Lung (tissue), 12 donors: ENCODE results near the gene CENPC. TPM values are rescaled to one million over a fixed set of nuclear protein-coding genes. Genes with fewer than 3 reads are reported as not detected.

Source experiments
- ATAC-seq: fragments of 200-7000 bp; cut with Tn5 transposase; one replicate; pipeline ENCODE4 v1.9.1; 2020; ENCODE audit warnings: moderate number of reproducible peaks; ENCODE audit not compliant: insufficient read depth, low FRiP score
- DNase-seq, 3 donors: peaks; one replicate each; pipeline ENCODE4 v3.0.0-alpha.2; 2013 to 2017
- H3K27ac ChIP-seq, 2 donors: one replicate each; pipeline ENCODE4 v1.5.1; 2013; ENCODE audit warnings: mild to moderate bottlenecking in 2 of 2, moderate library complexity in 2 of 2, control low read depth in 1 of 2, inconsistent platforms in 1 of 2, low read depth in 1 of 2, low read length in 1 of 2
- H3K27me3 ChIP-seq, 3 donors: one replicate each; pipeline ENCODE4 v1.5.1; 2013; ENCODE audit warnings: low read length in 2 of 3; ENCODE audit not compliant: control insufficient read depth in 3 of 3, insufficient read depth in 3 of 3
- H3K36me3 ChIP-seq, 4 donors: one replicate each; pipeline ENCODE4 v1.5.1; 2013; ENCODE audit warnings: low read length in 4 of 4, mild to moderate bottlenecking in 1 of 4, moderate library complexity in 1 of 4; ENCODE audit not compliant: control insufficient read depth in 4 of 4, insufficient read depth in 4 of 4
- H3K4me1 ChIP-seq, 5 donors: one replicate each; pipeline ENCODE4 v1.5.1; 2013; ENCODE audit warnings: low read length in 5 of 5, mild to moderate bottlenecking in 2 of 5, moderate library complexity in 1 of 5; ENCODE audit not compliant: control insufficient read depth in 5 of 5, insufficient read depth in 5 of 5
- H3K4me3 ChIP-seq: one replicate; pipeline ENCODE4 v1.5.1; 2013; ENCODE audit warnings: mild to moderate bottlenecking, control low read depth, moderate library complexity
- H3K9ac ChIP-seq, 2 donors: one replicate each; pipeline ENCODE4 v1.5.1; 2013; ENCODE audit warnings: low read length in 2 of 2, control low read depth in 1 of 2; ENCODE audit not compliant: insufficient read depth in 1 of 2
- H3K9me3 ChIP-seq, 4 donors: one replicate each; pipeline ENCODE4 v1.5.1; 2013; ENCODE audit warnings: low read length in 3 of 4, mild to moderate bottlenecking in 1 of 4, moderate library complexity in 1 of 4; ENCODE audit not compliant: control insufficient read depth in 4 of 4, insufficient read depth in 3 of 4
- WGBS, 2 donors: extraction: QIAGEN DNeasy Blood & Tissue Kit; methylation state at CpG; one replicate each; pipeline ENCODE4 v1.1.7; 2013; 5-methylcytosine and 5-hydroxymethylcytosine counted together
- polyA plus RNA-seq, 2 donors: library from polyadenylated mRNA; stranded (reverse); fragments of 200-250 nt; gene quantifications; one replicate each; pipeline ENCODE4 v1.2.1, GENCODE V29; 2013
- total RNA-seq, 2 donors: library from RNA; depleted of rRNA in 1 of 2; stranded (reverse); fragments of >200 nt in 1 of 2; gene quantifications; one replicate each; pipeline ENCODE4 v1.2.1, GENCODE V29; 2014 to 2021
- TF ChIP-seq, protein P1 (sequence below): IDR thresholded peaks from 2 replicates; pipeline ENCODE4 v1.5.1; 2012; ENCODE audit warnings: mild to moderate bottlenecking; ENCODE audit errors: control extremely low read depth, extremely low read depth
- donor health status: control.
- donor health status: control.
- donor health status: Bipolar disorder and iron deficiency.
- donor health status: healthy.
- donor health status: DM: yes; HTN: yes; CAD: no.

The CENPC gene
- total and polyA plus RNA-seq, 4 donors: 4.2 to 57.1 (median 9.8) TPM

DNA sequence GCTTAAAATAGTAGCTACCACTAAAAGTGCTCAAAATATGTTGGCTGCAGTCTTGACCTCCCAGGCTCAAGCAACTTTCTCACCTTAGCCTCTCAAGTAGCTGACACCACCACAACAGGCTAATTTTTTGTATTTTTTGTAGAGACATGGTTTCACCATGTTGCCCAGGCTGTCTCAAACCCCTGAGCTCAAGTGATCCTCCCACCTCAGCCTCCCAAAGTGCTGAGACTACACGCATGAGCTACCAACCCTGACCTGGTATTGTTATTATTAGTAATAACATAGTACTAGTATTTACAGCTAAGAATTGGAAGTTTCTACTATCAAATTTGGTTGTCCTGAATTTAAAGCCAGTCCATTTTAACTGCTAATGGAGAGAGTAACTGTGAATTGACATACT lies 31.2 kb upstream of the CENPC start:
- Histone ChIP-seq H3K27ac (no peak overlapping the region), H3K9ac (no peak overlapping the region), H3K36me3 (no peaks in the 10 kb centered on the region), H3K4me3 (no peak overlapping the region), H3K27me3 (no peaks in the 10 kb centered on the region), H3K4me1 (no peaks in the 10 kb centered on the region), H3K9me3 (no peaks in the 10 kb centered on the region)
- ATAC-seq (no peak), DNase-seq (no peak)
- TF ChIP-seq, protein P1, sequence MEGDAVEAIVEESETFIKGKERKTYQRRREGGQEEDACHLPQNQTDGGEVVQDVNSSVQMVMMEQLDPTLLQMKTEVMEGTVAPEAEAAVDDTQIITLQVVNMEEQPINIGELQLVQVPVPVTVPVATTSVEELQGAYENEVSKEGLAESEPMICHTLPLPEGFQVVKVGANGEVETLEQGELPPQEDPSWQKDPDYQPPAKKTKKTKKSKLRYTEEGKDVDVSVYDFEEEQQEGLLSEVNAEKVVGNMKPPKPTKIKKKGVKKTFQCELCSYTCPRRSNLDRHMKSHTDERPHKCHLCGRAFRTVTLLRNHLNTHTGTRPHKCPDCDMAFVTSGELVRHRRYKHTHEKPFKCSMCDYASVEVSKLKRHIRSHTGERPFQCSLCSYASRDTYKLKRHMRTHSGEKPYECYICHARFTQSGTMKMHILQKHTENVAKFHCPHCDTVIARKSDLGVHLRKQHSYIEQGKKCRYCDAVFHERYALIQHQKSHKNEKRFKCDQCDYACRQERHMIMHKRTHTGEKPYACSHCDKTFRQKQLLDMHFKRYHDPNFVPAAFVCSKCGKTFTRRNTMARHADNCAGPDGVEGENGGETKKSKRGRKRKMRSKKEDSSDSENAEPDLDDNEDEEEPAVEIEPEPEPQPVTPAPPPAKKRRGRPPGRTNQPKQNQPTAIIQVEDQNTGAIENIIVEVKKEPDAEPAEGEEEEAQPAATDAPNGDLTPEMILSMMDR: no peak
- WGBS, 2 donors: 94 to 96% methylated on average over 1 of the region's 1 CpG

DNA sequence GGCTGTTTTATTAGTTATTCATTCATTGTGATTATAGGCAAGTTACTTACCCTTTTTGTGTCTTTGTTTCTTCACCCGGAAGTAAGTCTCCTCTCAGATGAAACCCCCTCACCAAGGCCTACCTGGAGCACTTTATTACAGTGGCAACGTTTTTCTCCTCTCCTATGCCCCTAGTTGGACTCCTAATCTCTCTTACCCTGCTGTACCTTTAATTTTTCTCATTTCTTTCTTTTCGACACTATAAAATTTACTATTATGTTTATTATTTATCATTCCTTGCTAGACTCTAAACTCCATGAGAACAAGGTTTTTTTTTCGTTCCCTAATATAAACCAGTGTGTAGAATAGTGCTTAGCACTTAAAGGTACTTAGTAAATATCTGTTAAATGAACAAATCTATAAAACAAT lies 30.8 kb upstream of the CENPC start:
- Histone ChIP-seq H3K9ac (no peak overlapping the region), H3K27ac (no peak overlapping the region), H3K27me3 (no peaks in the 10 kb centered on the region), H3K36me3 (no peaks in the 10 kb centered on the region), H3K4me1 (no peaks in the 10 kb centered on the region), H3K4me3 (no peak overlapping the region), H3K9me3 (no peaks in the 10 kb centered on the region)
- WGBS, 2 donors: 83 to 87% methylated on average over 4 of the region's 4 CpGs
- no peak for ATAC-seq
- no peak for DNase-seq
- TF ChIP-seq, protein P1: no peak

DNA sequence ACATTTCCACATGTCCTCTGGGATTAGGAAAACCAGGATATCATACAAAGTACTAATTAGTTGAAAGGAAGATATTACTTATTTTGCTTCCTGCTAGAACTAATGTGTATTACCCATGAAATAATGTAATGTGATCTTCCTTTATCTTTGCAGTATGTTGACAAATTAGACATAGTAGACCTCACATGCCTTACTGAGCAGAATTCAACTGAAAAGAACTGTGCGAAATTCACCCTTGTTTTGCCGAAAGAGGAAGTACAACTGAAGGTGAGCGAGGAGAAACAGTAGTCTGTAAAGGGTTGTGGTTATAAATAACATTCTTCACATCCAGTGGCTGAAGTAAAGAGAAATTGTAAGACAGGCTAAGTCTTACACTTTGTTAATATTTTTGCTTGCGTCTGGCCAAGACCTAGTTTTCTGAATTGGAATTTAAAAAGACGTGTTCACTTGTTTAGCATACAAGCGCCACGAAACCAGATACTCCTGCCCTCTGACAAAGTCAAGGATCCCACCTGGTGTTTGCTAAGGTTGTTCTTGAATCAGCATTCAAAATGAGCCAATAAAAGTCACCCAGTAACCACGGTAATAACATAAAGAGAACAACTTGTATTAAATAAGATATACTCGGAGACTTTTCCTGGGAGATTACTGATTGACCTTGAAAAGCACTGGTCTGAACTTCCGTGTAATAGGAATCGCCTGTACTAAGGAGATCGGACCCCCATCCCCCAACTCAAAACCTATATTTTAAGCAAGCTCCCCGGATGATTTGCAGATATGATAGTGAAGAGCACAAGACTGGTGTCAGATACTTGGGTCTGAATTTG lies 30.1 kb upstream of the CENPC start:
- peak in 2 of 3 donors; percentile 8 to 49 for DNase-seq
- TF ChIP-seq, protein P1: no peak
- Histone ChIP-seq H3K36me3 (no peaks in the 10 kb centered on the region), H3K9ac (no peak overlapping the region), H3K9me3 (no peaks in the 10 kb centered on the region), H3K4me3 (no peak overlapping the region), H3K27ac (no peak overlapping the region), H3K4me1 (no peaks in the 10 kb centered on the region), H3K27me3 (no peaks in the 10 kb centered on the region)
- ATAC-seq: no peak
- WGBS, 2 donors: 50 to 54% methylated on average over 13 of the region's 13 CpGs
